Large intestine (tissue), 12 donors: ENCODE data around the gene SPIN4. TPM values are rescaled to one million over a fixed set of nuclear protein-coding genes. Genes with fewer than 3 reads are reported as not detected.
"Not testable (repeated sequence)": the region's sequence is repeated elsewhere in the genome, so short reads cannot be mapped to it uniquely, and the experiment has no call there.

Experiments used
- DNase-seq, 2 donors: peaks; one replicate each; pipeline versions ENCODE4 v3.0.0 to v3.0.0-alpha.2; 2013
- H3K27ac ChIP-seq: one replicate; pipeline ENCODE4 v1.5.1; 2013; ENCODE audit warnings: low read length
- H3K27me3 ChIP-seq: 2 replicates; pipeline ENCODE4 v1.6.1; 2013; ENCODE audit warnings: low read length; ENCODE audit not compliant: control insufficient read depth, insufficient read depth
- H3K36me3 ChIP-seq: 2 replicates; pipeline ENCODE4 v1.6.1; 2013; ENCODE audit warnings: low read length; ENCODE audit not compliant: control insufficient read depth, insufficient read depth
- H3K4me1 ChIP-seq: one replicate; pipeline ENCODE4 v1.6.1; 2013; ENCODE audit warnings: low read length; ENCODE audit not compliant: control insufficient read depth, insufficient read depth
- H3K4me3 ChIP-seq: one replicate; pipeline ENCODE4 v1.5.1; 2013; ENCODE audit warnings: low read length
- H3K9me3 ChIP-seq: one replicate; pipeline ENCODE4 v1.6.1; 2013; ENCODE audit warnings: mild to moderate bottlenecking, low read depth, low read length, moderate library complexity; ENCODE audit not compliant: control insufficient read depth
- WGBS: methylation state at CpG from one replicate; pipeline ENCODE4 v1.1.5; 2013; ENCODE audit warnings: low lambda C conversion rate; ENCODE audit not compliant: insufficient coverage; 5-methylcytosine and 5-hydroxymethylcytosine counted together
- long read RNA-seq, 11 donors: transcript quantifications; one replicate each; lab custom pipeline, GENCODE V29; 2026
- polyA plus RNA-seq: library from polyadenylated mRNA; unstranded; fragments of 120-200 nt; gene quantifications from one replicate; pipeline ENCODE4 v1.2.1, GENCODE V29; 2013

Gene SPIN4
- polyA plus RNA-seq, result 9.3 TPM
- long read RNA-seq, donor 1, full-length matches to known transcripts, result 6 of 6 reads
- long read RNA-seq, donor 1, partial matches to known transcripts, result 0 of 6 reads
- long read RNA-seq, donor 1, other reads (novel, unspliced or antisense), result 0 of 6 reads
- long read RNA-seq, donor 2, full-length matches to known transcripts, result 16 of 16 reads
- long read RNA-seq, donor 2, partial matches to known transcripts, result 0 of 16 reads
- long read RNA-seq, donor 2, other reads (novel, unspliced or antisense), result 0 of 16 reads
- long read RNA-seq, donor 3, full-length matches to known transcripts, result 12 of 12 reads
- long read RNA-seq, donor 3, partial matches to known transcripts, result 0 of 12 reads
- long read RNA-seq, donor 3, other reads (novel, unspliced or antisense), result 0 of 12 reads
- long read RNA-seq, donor 4, full-length matches to known transcripts, result 1 of 1 reads
- long read RNA-seq, donor 4, partial matches to known transcripts, result 0 of 1 reads
- long read RNA-seq, donor 4, other reads (novel, unspliced or antisense), result 0 of 1 reads
- long read RNA-seq, donor 5, full-length matches to known transcripts, result 9 of 9 reads
- long read RNA-seq, donor 5, partial matches to known transcripts, result 0 of 9 reads
- long read RNA-seq, donor 5, other reads (novel, unspliced or antisense), result 0 of 9 reads
- long read RNA-seq, donor 6, full-length matches to known transcripts, result 11 of 11 reads
- long read RNA-seq, donor 6, partial matches to known transcripts, result 0 of 11 reads
- long read RNA-seq, donor 6, other reads (novel, unspliced or antisense), result 0 of 11 reads
- long read RNA-seq, donor 7, full-length matches to known transcripts, result 13 of 13 reads
- long read RNA-seq, donor 7, partial matches to known transcripts, result 0 of 13 reads
- long read RNA-seq, donor 7, other reads (novel, unspliced or antisense), result 0 of 13 reads
- long read RNA-seq, donor 8, full-length matches to known transcripts, result 21 of 21 reads
- long read RNA-seq, donor 8, partial matches to known transcripts, result 0 of 21 reads
- long read RNA-seq, donor 8, other reads (novel, unspliced or antisense), result 0 of 21 reads
- long read RNA-seq, donor 9, full-length matches to known transcripts, result 5 of 5 reads
- long read RNA-seq, donor 9, partial matches to known transcripts, result 0 of 5 reads
- long read RNA-seq, donor 9, other reads (novel, unspliced or antisense), result 0 of 5 reads
- long read RNA-seq, donor 10, full-length matches to known transcripts, result 20 of 20 reads
- long read RNA-seq, donor 10, partial matches to known transcripts, result 0 of 20 reads
- long read RNA-seq, donor 10, other reads (novel, unspliced or antisense), result 0 of 20 reads
- long read RNA-seq, donor 11, full-length matches to known transcripts, result 22 of 22 reads
- long read RNA-seq, donor 11, partial matches to known transcripts, result 0 of 22 reads
- long read RNA-seq, donor 11, other reads (novel, unspliced or antisense), result 0 of 22 reads

DNA sequence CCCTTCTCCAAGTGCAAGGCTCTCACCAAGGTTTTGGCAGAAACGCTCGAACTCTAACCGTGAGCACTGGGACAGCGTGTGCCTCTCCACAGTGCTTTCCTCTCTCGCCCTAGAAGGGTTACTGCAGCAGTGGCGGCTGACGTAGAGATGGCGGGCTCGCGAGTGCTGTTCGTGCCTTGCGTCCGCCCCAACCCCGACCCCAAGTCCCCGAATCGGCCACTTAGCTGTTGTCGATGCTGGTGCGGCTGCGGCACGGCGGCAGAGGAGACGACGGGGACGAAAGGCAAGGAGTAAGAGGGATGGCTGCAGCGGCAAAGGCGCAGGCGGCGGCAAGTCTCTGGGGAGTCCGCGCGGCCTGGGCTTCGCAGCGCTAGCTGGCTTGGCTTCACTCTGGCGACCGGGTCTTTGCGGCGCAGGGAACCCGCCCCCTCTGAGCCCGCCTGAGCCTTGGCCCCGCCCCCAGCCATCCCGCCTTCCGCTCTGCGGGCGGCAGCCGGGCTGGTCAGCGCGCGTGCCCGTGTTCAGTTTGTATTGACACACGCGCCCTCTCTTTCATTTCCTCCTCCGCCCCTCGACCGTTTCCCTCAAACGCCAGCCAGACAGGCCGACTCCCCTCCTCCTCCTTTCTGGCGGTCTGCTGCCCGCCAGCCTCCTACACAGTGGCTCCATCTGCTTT is at the start of gene SPIN4:
Gene SPIN4 (minus strand): TSS at position 392 of the 676 bp plus-strand sequence. CDS start 513 bp downstream, outside the sequence.
- peak; percentile 77 to 87 for DNase-seq
- H3K4me1 ChIP-seq, result no peaks in the 10 kb centered on the region
- peak within 1 kb of the TSS; percentile 58 for H3K27ac ChIP-seq
- H3K9me3 ChIP-seq, result no peaks in the 10 kb centered on the region
- WGBS, result no CpG with 5 or more reads among the region's 58 CpGs
- no peaks in the 10 kb centered on the region for H3K27me3 ChIP-seq
- H3K36me3 ChIP-seq, result no peaks in the 10 kb centered on the region
- H3K4me3 ChIP-seq, result peak within 1 kb of the TSS; percentile 54

GRCh38 chrX:63400340-63400739 is 49.2 kb upstream of the SPIN4 start:
- no peak for DNase-seq
- Histone ChIP-seq H3K36me3 (no peaks in the 10 kb centered on the region), H3K9me3 (no peaks in the 10 kb centered on the region), H3K27me3 (no peaks in the 10 kb centered on the region), H3K4me3 (no peak overlapping the region), H3K4me1 (no peaks in the 10 kb centered on the region), H3K27ac (no peak overlapping the region)

- no peaks in the 10 kb centered on the region for H3K4me1 ChIP-seq
- no peak overlapping the region for H3K27ac ChIP-seq
- DNase-seq, result no peak
- no CpG with 5 or more reads among the region's 2 CpGs for WGBS
- no peak overlapping the region for H3K4me3 ChIP-seq
- no peaks in the 10 kb centered on the region for H3K36me3 ChIP-seq
- peaks cover 5% of the 10 kb centered on the region for H3K9me3 ChIP-seq
- no peaks in the 10 kb centered on the region for H3K27me3 ChIP-seq
Measured at GRCh38 chrX:63394872-63395271, 43.7 kb upstream of the SPIN4 start.

DNA sequence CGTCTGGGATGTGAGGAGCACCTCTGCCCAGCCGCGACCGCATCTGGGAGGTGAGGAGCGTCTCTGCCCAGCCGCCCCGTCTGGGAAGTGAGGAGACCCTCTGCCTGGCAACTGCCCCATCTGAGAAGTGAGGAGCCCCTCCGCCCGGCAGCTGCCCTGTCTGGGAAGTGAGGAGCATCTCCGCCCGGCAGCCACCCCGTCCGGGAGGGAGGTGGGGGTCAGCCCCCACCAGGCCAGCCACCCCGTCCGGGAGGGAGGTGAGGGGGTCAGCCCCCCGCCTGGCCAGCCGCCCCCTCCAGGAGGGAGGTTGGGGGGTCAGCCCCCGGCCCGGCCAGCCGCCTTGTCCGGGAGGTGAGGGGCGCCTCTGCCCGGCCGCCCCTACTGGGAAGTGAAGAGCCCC is 42.0 kb upstream of the SPIN4 start:
- H3K36me3 ChIP-seq, DNase-seq, H3K27me3 ChIP-seq, H3K9me3 ChIP-seq, H3K27ac ChIP-seq, H3K4me3 ChIP-seq, H3K4me1 ChIP-seq: not testable (repeated sequence)
- no CpG with 5 or more reads among the region's 24 CpGs for WGBS

GRCh38 chrX:63387411-63387810 is 36.3 kb upstream of the SPIN4 start:
- Histone ChIP-seq H3K27ac (no peak overlapping the region), H3K4me3 (no peak overlapping the region), H3K36me3 (no peaks in the 10 kb centered on the region), H3K4me1 (no peaks in the 10 kb centered on the region), H3K9me3 (peaks cover 3% of the 10 kb centered on the region), H3K27me3 (no peaks in the 10 kb centered on the region)
- DNase-seq, result no peak
- no CpG with 5 or more reads among the region's 3 CpGs for WGBS

DNA sequence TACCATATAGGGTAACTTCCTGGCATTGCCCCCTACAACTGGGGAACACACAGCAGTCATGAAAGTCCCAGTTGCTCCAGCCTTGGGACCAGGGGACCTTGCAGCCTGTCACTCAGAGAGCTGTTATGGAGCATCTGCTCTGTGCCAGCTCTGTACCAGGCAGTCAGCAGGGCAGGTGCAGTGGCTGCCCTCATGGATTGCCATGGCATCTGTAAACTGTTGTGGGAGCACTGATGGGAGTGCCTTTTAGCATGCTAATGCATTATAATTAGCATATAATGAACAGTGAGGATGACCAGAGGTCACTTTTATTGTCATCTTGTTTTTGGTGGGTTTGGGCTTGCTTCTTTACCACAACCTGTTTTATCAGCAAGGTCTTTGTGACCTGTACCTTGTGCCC is 33.1 kb upstream of the SPIN4 start:
- not testable (repeated sequence) for H3K9me3 ChIP-seq, H3K4me1 ChIP-seq, H3K27me3 ChIP-seq

GRCh38 chrX:63373012-63373411 is 21.9 kb upstream of the SPIN4 start:
- not testable (repeated sequence) for H3K27me3 ChIP-seq, H3K36me3 ChIP-seq, DNase-seq, H3K9me3 ChIP-seq, H3K27ac ChIP-seq, H3K4me1 ChIP-seq, H3K4me3 ChIP-seq
- no CpG with 5 or more reads among the region's 3 CpGs for WGBS

More for the DNA sequence above, 33.1 kb upstream of the SPIN4 start:
- DNase-seq, H3K4me3 ChIP-seq, H3K27ac ChIP-seq, H3K36me3 ChIP-seq: not testable (repeated sequence)

- WGBS, result no CpG with 5 or more reads among the region's 5 CpGs
- H3K36me3 ChIP-seq, H3K27me3 ChIP-seq, H3K27ac ChIP-seq, H3K4me1 ChIP-seq, DNase-seq, H3K4me3 ChIP-seq, H3K9me3 ChIP-seq: not testable (repeated sequence)
Measured at GRCh38 chrX:63367699-63368098, 16.6 kb upstream of the SPIN4 start.

DNA sequence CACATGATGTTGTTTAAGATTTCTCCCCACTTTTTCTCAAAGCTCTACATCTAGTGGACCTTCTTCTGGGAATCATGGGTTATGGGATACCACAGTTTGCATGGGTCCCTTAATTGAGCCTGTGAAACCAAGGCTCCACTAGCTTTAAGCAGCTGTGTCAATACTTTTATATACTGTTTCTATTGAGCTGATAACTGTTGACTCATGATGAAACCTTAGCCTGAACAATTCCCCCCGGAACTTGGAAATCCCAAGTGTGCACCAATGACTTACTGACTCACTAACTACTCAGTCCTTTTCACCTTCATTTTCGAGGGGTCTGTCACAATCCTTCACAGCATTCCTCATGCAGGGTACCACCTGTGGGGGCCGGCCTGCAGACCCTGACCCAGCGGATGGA is 12.7 kb upstream of the SPIN4 start:
- no peaks in the 10 kb centered on the region for H3K4me1 ChIP-seq
- no peak for DNase-seq
- no peak overlapping the region for H3K4me3 ChIP-seq
- no CpG with 5 or more reads among the region's 4 CpGs for WGBS
- no peaks in the 10 kb centered on the region for H3K9me3 ChIP-seq
- H3K27me3 ChIP-seq, result no peaks in the 10 kb centered on the region
- no peaks in the 10 kb centered on the region for H3K36me3 ChIP-seq
- H3K27ac ChIP-seq, result no peak overlapping the region
